Measurements from ENCODE around the gene IDH3B.
A peak's percentile ranks its signal among the peaks of the same experiment; 100 is the strongest.

Gene IDH3B

DNA sequence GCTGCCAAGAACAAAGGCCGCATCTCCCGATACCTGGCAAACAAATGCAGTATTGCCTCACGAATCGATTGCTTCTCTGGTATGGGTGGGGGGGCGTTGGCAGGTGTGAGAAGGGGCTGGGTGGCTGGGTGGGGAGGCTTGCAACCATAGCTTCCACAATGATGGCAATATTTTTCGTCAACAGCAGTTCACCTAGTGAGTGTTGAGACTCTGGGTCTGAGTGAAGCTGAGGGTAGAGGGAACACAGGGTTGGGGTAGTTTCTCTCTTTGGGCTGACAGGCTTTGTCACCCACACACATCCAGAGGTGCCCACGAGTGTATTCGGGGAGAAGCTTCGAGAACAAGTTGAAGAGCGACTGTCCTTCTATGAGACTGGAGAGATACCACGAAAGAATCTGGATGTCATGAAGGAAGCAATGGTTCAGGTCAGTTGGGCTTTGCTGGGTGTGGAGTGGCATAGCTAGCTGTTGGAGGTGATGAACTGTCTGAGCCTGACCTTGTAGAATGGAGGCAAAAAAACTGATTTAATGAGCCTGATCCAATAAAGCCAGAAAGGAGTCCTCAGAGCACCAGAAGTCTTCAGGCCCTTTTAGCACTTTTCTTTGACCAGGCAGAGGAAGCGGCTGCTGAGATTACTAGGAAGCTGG, 7.4 kb downstream of the IDH3B start:
- DNase-seq (ENCODE audit: low read depth), result no peak

DNA sequence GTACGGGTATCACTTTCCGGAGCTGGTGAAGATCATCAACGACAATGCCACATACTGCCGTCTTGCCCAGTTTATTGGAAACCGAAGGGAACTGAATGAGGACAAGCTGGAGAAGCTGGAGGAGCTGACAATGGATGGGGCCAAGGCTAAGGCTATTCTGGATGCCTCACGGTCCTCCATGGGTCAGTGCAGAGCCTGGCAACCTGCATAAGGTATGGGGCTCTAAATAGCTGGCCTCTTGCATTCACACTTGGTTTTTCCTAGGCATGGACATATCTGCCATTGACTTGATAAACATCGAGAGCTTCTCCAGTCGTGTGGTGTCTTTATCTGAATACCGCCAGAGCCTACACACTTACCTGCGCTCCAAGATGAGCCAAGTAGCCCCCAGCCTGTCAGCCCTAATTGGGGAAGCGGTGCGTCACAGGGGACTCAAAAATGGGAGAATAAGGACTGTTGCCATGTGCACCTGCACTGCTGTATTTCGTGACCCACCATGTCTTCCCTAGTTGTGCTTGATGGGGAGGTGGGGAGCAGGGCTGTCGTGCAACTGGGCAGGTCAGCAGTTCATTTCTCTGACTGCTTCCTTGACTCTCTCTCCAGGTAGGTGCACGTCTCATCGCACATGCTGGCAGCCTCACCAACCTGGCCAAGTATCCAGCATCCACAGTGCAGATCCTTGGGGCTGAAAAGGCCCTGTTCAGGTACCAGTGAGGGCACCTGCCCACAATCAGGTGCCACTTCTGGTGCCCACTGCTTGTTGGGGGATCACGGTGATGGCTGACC, 8.5 kb downstream of the IDH3B start:
- DNase-seq (ENCODE audit: low read depth), result no peak

DNA sequence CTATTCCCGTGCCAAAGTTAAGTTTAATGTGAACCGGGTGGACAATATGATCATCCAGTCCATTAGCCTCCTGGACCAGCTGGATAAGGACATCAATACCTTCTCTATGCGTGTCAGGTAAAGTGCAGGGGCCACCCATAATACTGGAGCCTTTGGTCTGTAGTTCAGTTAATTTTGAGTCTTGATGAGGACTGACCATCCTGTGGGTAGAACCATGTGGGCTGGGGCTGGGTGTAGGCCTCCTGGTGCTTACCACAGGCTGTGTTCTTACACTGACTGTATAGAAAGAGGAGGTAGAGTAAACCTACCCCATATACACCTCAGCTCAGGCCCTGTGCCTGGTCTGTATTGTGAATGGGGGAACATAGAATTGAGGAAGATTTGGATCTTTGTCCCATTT, 9.2 kb downstream of the IDH3B start:
- no peak for DNase-seq (ENCODE audit: low read depth)

DNA sequence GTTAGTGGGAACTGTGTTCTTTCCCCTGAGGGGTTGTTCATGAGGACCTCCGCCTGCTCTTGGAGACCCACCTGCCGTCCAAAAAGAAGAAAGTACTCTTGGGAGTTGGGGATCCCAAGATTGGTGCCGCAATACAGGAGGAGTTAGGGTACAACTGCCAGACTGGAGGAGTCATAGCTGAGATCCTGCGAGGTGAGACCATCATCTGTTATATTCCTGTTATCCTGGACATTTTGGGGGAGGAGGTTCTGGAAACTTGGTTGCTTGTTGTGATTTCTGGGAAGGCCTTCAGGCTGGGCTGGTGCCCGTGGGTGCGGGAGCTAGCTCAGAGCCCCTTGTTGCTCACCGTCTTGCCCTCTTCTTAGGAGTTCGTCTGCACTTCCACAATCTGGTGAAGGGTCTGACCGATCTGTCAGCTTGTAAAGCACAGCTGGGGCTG, 9.6 kb downstream of the IDH3B start:
- no peak for DNase-seq (ENCODE audit: low read depth)

DNA sequence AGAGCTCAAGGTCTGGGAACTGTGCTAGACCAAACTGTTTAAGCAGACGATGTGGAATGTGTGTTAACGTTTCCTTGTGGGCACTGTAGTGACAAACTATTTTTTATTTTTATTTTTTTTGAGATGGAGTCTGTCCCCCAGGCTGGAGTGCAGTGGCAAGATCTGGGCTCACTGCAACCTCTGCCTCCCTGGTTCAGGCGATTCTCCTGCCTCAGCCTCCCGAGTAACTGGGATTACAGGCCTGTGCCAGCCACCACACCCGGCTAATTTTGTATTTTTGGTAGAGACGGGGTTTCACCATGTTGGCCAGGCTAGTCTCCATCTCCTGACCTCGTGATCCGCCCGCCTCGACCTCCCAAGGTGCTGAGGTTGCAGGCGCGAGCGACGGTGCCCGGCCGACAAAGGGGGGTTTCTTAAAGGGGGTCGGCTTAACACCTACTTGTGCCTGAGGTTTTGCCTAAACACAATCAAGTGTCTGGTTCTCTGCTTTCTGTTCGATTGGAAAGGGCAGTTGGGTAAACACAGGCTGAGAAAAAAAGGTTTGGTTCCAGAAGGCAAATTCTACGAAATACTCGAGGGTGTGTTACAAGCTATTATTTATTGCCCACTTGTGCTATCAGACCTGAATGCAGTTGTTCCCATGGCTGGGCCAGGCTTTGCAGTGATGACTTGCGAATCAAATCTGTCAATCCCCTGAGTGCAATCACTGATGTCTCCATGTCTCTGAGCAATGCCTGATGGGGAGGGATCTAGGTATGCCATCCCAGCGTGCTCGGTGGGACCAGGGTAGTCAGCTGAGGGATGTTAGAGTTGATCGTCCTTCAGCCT, 10.2 kb downstream of the IDH3B start:
- no peak for DNase-seq (ENCODE audit: low read depth)

DNA sequence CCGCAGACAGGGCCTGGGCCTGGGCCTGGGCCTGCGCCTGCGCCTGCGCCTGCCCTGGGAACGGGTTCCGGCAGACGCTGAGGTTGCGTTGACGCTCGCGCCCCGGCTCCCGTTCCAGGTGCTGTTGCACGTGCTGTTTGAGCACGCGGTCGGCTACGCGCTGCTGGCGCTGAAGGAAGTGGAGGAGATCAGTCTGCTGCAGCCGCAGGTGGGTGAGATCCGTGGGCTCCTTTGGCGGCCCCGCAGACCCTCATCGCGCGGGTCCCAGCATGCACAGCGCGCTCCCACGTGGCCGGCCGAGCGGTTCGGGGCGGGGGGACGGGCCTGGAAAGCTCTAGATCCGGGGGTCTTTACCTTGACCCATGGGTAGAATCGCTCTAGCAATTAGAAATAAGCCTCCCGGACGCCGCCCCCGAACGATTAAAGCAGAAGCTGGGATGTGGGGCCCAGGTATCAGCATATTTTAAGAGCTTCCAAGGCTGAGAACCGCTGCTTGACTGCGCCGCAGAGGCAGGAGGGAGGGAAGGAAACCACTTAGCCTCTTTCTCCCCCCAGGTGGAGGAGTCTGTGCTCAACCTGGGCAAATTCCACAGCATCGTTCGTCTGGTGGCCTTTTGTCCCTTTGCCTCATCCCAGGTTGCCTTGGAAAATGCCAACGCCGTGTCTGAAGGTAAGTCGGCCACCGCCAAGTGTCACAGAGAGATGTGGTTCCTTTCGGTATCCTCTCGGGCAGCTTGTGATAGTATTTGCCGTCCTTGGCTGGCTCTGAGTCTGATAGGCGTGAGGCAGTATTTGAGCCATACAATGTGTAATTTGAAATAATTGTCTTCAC, 11.1 kb downstream of the IDH3B start:
- DNase-seq (ENCODE audit: low read depth), result peak; percentile 28

DNA sequence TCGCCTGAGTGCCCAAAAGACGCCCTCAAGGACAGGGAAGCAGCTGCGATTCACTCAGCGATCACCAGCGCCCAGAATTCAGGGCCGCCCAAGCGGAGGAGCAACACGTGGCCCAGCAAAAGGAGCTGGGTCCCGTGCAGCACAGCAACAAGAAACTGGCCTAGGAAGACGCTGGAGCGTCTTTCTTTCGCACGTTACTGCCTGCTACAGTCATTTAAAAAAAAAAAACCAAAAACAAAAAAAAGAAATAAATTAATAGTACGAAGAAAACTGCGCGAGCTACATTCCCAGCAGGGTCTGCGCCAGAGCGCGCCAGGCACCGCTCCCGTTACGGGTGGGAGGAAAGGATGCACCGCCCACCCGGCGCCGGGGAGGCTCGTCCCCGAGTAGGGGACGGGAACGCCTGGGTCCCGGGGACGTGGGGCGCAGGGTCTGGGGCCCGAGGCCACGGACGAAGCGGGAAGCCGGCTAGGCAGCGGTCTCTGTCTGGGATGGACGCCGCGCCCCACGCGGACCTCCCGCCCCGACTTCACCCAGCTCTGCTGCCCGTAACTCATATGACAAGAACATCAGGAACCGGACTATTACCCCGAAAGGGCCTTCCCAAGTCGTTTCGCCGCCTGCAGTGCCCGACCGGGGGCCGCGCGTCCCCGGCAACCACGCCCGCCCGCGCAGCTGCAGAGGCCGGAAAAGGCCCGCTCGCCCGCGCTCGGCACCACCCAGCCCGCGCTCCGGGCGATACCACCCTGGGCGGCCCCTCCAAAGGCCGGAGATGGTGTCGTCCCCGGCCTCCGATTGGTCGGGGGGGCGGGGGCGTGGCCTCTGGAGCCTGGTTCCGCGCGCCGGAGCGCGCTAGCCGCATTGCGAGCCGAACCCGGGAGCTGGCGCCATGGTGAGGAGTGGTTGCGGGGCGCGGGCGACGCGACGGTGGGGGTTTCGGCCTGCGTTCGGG, 12.0 kb downstream of the IDH3B start, which contains the start of gene NOP56:
Gene NOP56, plus strand, starts transcription at position 861 of the 952 bp plus-strand sequence. Its CDS starts 29 bp downstream, at position 890.
- peak; percentile 85 for DNase-seq (ENCODE audit: low read depth)

- DNase-seq (ENCODE audit: low read depth), result no peak
Observed at GRCh38 chr20:2643708-2644107, 20.3 kb downstream of the IDH3B start.

DNA sequence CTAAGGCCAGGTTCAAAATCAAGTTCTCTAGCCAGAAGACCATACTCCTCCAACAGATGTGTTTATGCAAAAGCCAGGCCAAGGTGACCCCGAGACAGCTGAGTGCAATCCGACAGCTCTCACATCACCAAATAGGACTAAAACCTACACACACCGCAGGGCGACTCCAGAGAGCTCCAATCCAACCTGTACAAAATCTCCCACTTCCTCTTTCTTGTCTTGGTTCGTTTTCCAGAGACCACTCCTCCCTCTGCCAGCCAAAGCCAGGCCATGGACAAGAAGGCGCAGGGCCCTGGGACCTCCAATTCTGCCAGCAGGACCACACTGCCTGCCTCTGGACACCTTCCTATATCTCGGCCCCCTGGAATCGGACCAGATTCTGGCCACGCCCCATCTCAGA, 23.1 kb downstream of the IDH3B start:
- no peak for DNase-seq (ENCODE audit: low read depth)

- DNase-seq (ENCODE audit: low read depth), result no peak
Observed at GRCh38 chr20:2640260-2640659, 23.8 kb downstream of the IDH3B start.

DNA sequence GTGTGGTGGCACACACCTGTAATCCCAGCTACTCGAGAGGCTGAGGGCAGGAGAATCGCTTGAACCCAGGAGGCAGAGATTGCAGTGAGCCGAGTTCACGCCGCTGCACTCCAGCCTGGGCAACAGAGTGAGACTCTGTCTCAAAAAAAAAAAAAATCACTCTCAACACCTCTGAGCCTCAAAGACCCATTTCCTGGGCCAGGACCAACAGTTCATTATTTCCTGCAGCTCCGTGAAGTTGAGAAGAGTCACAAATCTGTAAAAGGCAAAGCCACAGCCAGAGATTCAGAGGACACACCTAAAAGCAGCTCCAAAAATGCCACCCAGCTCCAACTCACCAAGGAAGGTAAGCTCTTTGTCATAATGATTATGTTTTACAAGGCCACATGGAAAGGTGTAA, 26.8 kb downstream of the IDH3B start:
- no peak for DNase-seq (ENCODE audit: low read depth)

DNA sequence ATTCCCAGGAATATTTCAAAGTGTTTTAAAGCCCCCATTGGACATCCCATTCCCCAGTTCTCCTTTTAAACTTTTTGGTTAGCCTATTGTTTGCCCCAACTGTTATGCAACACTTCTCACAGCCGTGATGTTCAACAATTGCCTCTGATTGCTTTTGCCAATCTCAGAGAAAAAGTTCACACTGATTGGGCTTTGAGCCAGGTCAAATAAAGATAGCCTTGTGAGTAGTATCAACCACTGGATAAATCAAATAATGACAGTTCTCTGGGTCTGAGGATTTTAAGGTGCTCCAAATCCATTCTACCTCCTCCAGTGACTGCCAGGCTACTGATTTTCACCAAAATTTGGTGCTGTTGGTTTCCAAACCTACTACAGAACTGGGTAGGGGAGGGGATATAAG, 30.6 kb downstream of the IDH3B start:
- DNase-seq (ENCODE audit: low read depth), result no peak

DNA sequence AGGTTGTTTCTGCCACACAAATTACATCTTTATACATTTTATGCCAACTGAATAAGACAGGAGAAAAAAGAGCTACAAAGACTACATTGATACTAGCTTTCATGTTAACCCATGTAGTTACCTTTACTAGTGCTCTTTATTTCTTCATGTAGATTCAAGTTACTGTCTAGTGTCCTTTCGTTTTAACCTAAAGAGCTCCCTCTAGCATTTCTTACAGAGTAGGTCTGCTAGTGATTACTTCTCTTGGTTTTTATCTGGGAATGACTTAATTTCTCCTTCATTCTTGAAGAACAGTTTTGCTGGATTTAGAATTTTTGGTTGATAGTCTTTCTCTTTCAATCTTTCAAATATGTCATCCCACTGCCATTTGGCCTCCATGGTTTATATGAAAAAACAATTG, 32.8 kb downstream of the IDH3B start:
- DNase-seq (ENCODE audit: low read depth), result no peak

GRCh38 chr20:2626853-2627541, 37.0 kb downstream of the IDH3B start:
- no peak for DNase-seq (ENCODE audit: low read depth)

DNA sequence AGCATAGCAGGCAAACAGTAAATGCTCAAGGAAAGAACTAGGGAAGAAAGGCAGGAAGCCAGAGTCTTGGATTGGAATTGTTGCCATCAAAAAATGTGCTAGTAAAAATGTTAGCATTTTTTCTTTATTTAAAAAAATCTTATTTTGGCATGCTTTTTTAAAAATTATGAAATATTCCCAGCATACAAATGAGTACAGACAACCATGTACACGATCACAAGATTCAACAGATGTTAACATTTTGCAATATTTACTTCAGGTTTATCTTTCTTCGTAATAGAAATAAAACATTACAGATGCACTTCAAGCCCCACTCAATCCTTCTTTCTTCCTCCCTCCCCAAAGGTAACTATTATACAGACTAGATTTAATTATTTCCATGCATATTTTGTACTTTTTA, 39.0 kb downstream of the IDH3B start:
- no peak for DNase-seq (ENCODE audit: low read depth)

DNA sequence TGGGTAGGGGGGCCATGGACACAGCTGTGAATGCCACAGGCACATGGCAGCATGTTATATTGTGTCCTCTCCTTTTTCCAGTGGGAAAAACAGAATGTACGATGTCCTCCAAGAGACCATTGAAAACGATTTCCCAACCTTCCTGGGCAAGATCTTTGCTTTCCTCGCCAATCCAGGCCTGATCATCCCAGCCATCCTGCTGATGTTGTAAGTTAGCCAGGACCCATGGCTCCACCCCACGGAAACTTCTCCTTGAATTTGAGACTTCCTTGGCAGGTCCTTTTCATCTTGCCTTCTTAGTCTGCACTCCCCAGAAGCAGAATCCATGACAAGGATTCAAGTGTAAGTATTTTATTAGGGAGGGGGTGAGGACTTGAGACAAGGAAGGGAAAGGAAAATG, 39.8 kb downstream of the IDH3B start:
- no peak for DNase-seq (ENCODE audit: low read depth)

GRCh38 chr20:2619961-2620595, 43.9 kb downstream of the IDH3B start:
- no peak for DNase-seq (ENCODE audit: low read depth)

GRCh38 chr20:2619337-2619736, 44.7 kb downstream of the IDH3B start:
- no peak for DNase-seq (ENCODE audit: low read depth)

GRCh38 chr20:2618815-2619214, 45.2 kb downstream of the IDH3B start:
- no peak for DNase-seq (ENCODE audit: low read depth)
